Erythroblast (primary cell): ENCODE measurements around the gene SLC2A13.

Source experiments
- GATA1 ChIP-seq: IDR thresholded peaks from 2 replicates; pipeline ENCODE4 v1.6.1; 2011; ENCODE audit warnings: low read depth, mild to moderate bottlenecking, control low read depth, low read length, moderate library complexity
- POLR2A ChIP-seq: IDR thresholded peaks from 2 replicates; pipeline ENCODE4 v1.6.1; 2011; ENCODE audit warnings: mild to moderate bottlenecking, low read length

DNA sequence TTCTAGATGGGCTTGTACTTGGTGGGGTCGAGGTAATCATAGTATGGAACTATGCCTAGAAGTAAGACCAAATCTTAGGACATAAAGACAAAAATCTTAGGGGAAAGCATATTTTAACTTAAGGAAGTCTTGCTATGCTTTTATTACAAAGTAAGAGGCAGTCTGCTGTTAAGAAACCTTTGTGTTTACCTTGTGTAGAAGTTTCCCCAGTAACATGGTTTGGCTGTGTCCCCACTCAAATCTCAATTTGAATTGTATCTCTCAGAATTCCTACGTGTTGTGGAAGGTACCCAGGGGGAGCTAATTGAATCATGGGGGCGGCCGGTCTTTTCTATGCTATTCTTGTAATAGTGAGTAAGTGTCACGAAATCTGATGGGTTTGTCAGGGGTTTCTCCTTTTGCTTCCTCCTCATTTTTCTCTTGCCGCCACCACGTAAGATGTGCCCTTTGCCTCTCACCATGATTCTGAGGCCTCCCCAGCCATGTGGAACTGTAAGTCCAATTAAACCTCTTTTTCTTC lies 323.8 kb downstream of the SLC2A13 start:
- TF ChIP-seq POLR2A (no peak), GATA1 (no peak)
